H1 (cell line): Measurements from ENCODE around the gene ITGA8. TPM values are rescaled to one million over a fixed set of nuclear protein-coding genes. Genes with fewer than 3 reads are reported as not detected.

Source experiments
- CTCF ChIA-PET: fragments of 300-600 bp; sonication (Branson Sonifier 250); formaldehyde crosslinking; loops from one replicate; lab custom pipeline; 2021; ENCODE audit not compliant: partially characterized antibody; lab: Charles Lee
- POLR2A ChIA-PET: fragments of 300-600 bp; sonication (Branson Sonifier 250); formaldehyde crosslinking; loops from one replicate; lab custom pipeline; 2021; ENCODE audit warnings: inconsistent platforms; ENCODE audit not compliant: partially characterized antibody; lab: Charles Lee
- DNase-seq, 2 experiments: peaks; one replicate each; pipeline versions ENCODE4 v3.0.0 to v3.0.0-alpha.2; 2010 to 2022; ENCODE audit warnings: low spot score in 2 of 2, low read depth in 1 of 2, mixed read lengths in 1 of 2
- FAIRE-seq: peaks from 2 replicates; lab custom pipeline; 2011; peaks lifted over from hg19 to GRCh38; lab: Jason Lieb, UNC
- H2AFZ ChIP-seq: 2 replicates; pipeline ENCODE4 v1.8.1; 2012; ENCODE audit warnings: low read length, inconsistent platforms
- H2AK5ac ChIP-seq: 2 replicates; pipeline ENCODE4 v1.6.1; 2013; ENCODE audit warnings: low read depth, low read length
- H2BK120ac ChIP-seq: replicated peaks from 2 replicates; pipeline ENCODE3; 2013; ENCODE audit warnings: low read depth, low read length, inconsistent platforms
- H2BK12ac ChIP-seq: 2 replicates; pipeline ENCODE4 v1.6.1; 2013; ENCODE audit warnings: low read depth, low read length
- H2BK15ac ChIP-seq: 2 replicates; pipeline ENCODE4 v1.6.1; 2013; ENCODE audit warnings: low read length
- H2BK20ac ChIP-seq: 2 replicates; pipeline ENCODE4 v1.6.1; 2013; ENCODE audit warnings: low read length
- H2BK5ac ChIP-seq: 2 replicates; pipeline ENCODE4 v1.6.1; 2013; ENCODE audit warnings: low read depth, low read length
- H3K14ac ChIP-seq: 2 replicates; pipeline ENCODE4 v1.6.1; 2013; ENCODE audit warnings: inconsistent platforms; ENCODE audit not compliant: insufficient read length
- H3K18ac ChIP-seq: 2 replicates; pipeline ENCODE4 v1.6.1; 2013; ENCODE audit warnings: low read length; ENCODE audit errors: extremely low read depth
- H3K23ac ChIP-seq: 2 replicates; pipeline ENCODE4 v1.6.1; 2013; ENCODE audit warnings: inconsistent platforms; ENCODE audit not compliant: insufficient read length
- H3K23me2 ChIP-seq: 2 replicates; pipeline ENCODE4 v1.6.1; 2013; ENCODE audit warnings: low read depth, low read length
- H3K27ac ChIP-seq: 2 replicates; pipeline ENCODE4 v1.6.1; 2011; ENCODE audit warnings: low read depth, low read length, inconsistent platforms
- H3K27me3 ChIP-seq, 4 experiments: replicated peaks in 1 of 4; 1 replicate in 1 of 4; 2 replicates in 3 of 4; pipeline versions ENCODE4 v1.6.1 to v1.8.1; 2011 to 2013; ENCODE audit warnings: low read length in 3 of 4, mild to moderate bottlenecking in 3 of 4, inconsistent platforms in 2 of 4, mixed read lengths in 2 of 4, moderate library complexity in 1 of 4; ENCODE audit not compliant: control insufficient read depth in 3 of 4, insufficient read depth in 3 of 4; ENCODE audit errors: extremely low read depth in 1 of 4
- H3K36me3 ChIP-seq, 4 experiments: 2 replicates each; pipeline versions ENCODE4 v1.6.1 to v1.8.1; 2011 to 2013; ENCODE audit warnings: mild to moderate bottlenecking in 4 of 4, low read length in 3 of 4, moderate library complexity in 2 of 4, control low read depth in 1 of 4, inconsistent platforms in 1 of 4; ENCODE audit not compliant: insufficient read depth in 4 of 4, control insufficient read depth in 2 of 4
- H3K4ac ChIP-seq: replicated peaks from 2 replicates; pipeline ENCODE3; 2013; ENCODE audit warnings: low read length, low read depth, mixed read lengths, inconsistent platforms; ENCODE audit not compliant: insufficient read length
- H3K4me1 ChIP-seq, 4 experiments: replicated peaks in 1 of 4; 1 replicate in 1 of 4; 2 replicates in 3 of 4; pipeline versions ENCODE4 v1.6.1 to v1.8.1; 2011 to 2013; ENCODE audit warnings: low read length in 3 of 4, inconsistent platforms in 2 of 4, mixed read lengths in 1 of 4; ENCODE audit not compliant: insufficient read depth in 4 of 4, control insufficient read depth in 3 of 4
- H3K4me2 ChIP-seq, 2 experiments: 2 replicates each; pipeline versions ENCODE4 v1.6.1 to v1.8.1; 2011 to 2013; ENCODE audit warnings: low read depth in 2 of 2, low read length in 2 of 2, control low read depth in 1 of 2, inconsistent platforms in 1 of 2, mild to moderate bottlenecking in 1 of 2; ENCODE audit not compliant: insufficient read depth in 1 of 2
- H3K4me3 ChIP-seq, 4 experiments: fragments of 200-600, 300-600 bp in 1 of 4; sonication (generic), shearing (Covaris generic), sonication (Bioruptor Twin) in 1 of 4; 2 replicates each; pipeline versions ENCODE4 v1.5.1 to v1.8.1; 2011 to 2016; ENCODE audit warnings: low read length in 4 of 4, low read depth in 3 of 4, control low read depth in 2 of 4, inconsistent platforms in 2 of 4, mild to moderate bottlenecking in 2 of 4, mixed read lengths in 1 of 4, moderate library complexity in 1 of 4; ENCODE audit not compliant: insufficient read depth in 2 of 4; ENCODE audit errors: extremely low read depth in 1 of 4
- H3K56ac ChIP-seq: replicated peaks from 2 replicates; pipeline ENCODE3; 2013; ENCODE audit warnings: low read depth, mild to moderate bottlenecking, mixed read lengths, low read length, inconsistent platforms; ENCODE audit not compliant: insufficient read length
- H3K79me1 ChIP-seq: 2 replicates; pipeline ENCODE4 v1.6.1; 2013; ENCODE audit warnings: low read depth, low read length, control low read depth
- H3K79me2 ChIP-seq, 2 experiments: 2 replicates each; pipeline versions ENCODE4 v1.6.1 to v1.8.1; 2012 to 2013; ENCODE audit warnings: low read length in 2 of 2, mild to moderate bottlenecking in 2 of 2, inconsistent platforms in 1 of 2; ENCODE audit not compliant: insufficient read depth in 2 of 2, control insufficient read depth in 1 of 2
- H3K9ac ChIP-seq, 4 experiments: replicated peaks in 1 of 4; 1 replicate in 1 of 4; 2 replicates in 3 of 4; pipeline versions ENCODE4 v1.6.1 to v1.8.1; 2011 to 2013; ENCODE audit warnings: low read depth in 3 of 4, low read length in 3 of 4, control low read depth in 2 of 4, mild to moderate bottlenecking in 2 of 4, moderate library complexity in 2 of 4, inconsistent platforms in 1 of 4; ENCODE audit errors: extremely low read depth in 1 of 4
- H3K9me3 ChIP-seq, 2 experiments: 2 replicates each; pipeline versions ENCODE4 v1.6.1 to v1.8.1; 2012 to 2013; ENCODE audit warnings: mild to moderate bottlenecking in 2 of 2, moderate library complexity in 2 of 2, control low read depth in 1 of 2, inconsistent platforms in 1 of 2, low read depth in 1 of 2, low read length in 1 of 2, mixed read lengths in 1 of 2; ENCODE audit not compliant: insufficient read depth in 2 of 2
- H4K20me1 ChIP-seq, 2 experiments: replicated peaks in 1 of 2; 2 replicates each; pipeline versions ENCODE3 to v1.8.1; 2011 to 2013; ENCODE audit warnings: inconsistent platforms in 2 of 2, low read length in 2 of 2, mild to moderate bottlenecking in 1 of 2; ENCODE audit not compliant: insufficient read depth in 2 of 2, control insufficient read depth in 1 of 2
- H4K5ac ChIP-seq: 2 replicates; pipeline ENCODE4 v1.6.1; 2013; ENCODE audit warnings: low read length, low read depth, mixed read lengths, inconsistent platforms; ENCODE audit not compliant: insufficient read length
- H4K8ac ChIP-seq: 2 replicates; pipeline ENCODE4 v1.8.0; 2013; ENCODE audit warnings: mild to moderate bottlenecking, moderate library complexity, low read length, inconsistent platforms; ENCODE audit not compliant: insufficient read depth; ENCODE audit errors: extremely low read depth
- H4K91ac ChIP-seq: replicated peaks from 2 replicates; pipeline ENCODE3; 2013; ENCODE audit warnings: low read length, mixed read lengths, inconsistent platforms; ENCODE audit not compliant: insufficient read length
- CBX5 ChIP-seq: fragments of 300-800, 300-1000 bp; sonication (generic); IDR thresholded peaks from 2 replicates; pipeline ENCODE4 v1.7.1; 2016; ENCODE audit warnings: antibody characterized with exemption, low read length, low read depth
- FOSL1 ChIP-seq: IDR thresholded peaks from 2 replicates; pipeline ENCODE4 v1.6.1; 2011; ENCODE audit warnings: mild to moderate bottlenecking, low read depth, low read length, moderate library complexity; ENCODE audit not compliant: insufficient read depth
- JUN ChIP-seq: IDR thresholded peaks from 2 replicates; pipeline ENCODE4 v1.6.1; 2011; ENCODE audit warnings: low read depth, mild to moderate bottlenecking, improper control_type of control experiment, low read length
- MAFK ChIP-seq: IDR thresholded peaks from 2 replicates; pipeline ENCODE4 v1.6.1; 2012; ENCODE audit warnings: low read depth, mild to moderate bottlenecking, improper control_type of control experiment, low read length
- NRF1 ChIP-seq: IDR thresholded peaks from 2 replicates; pipeline ENCODE4 v1.6.1; 2011; ENCODE audit warnings: mild to moderate bottlenecking, low read depth, low read length, improper control_type of control experiment
- WGBS, 2 experiments: shearing (Covaris generic) in 1 of 2; methylation state at CpG; one replicate each; pipeline versions ENCODE4 v1.1.6 to v1.1.7; 2013 to 2015; ENCODE audit warnings: low lambda C conversion rate in 2 of 2, mixed read lengths in 2 of 2, inconsistent platforms in 1 of 2, low coverage in 1 of 2, missing lambda C conversion rate in 1 of 2; ENCODE audit not compliant: insufficient replicate concordance in 2 of 2, insufficient coverage in 1 of 2, insufficient read length in 1 of 2; ENCODE audit errors: extremely low coverage in 1 of 2, missing lambda C conversion rate in 1 of 2; 5-methylcytosine and 5-hydroxymethylcytosine counted together
- polyA plus RNA-seq, 7 experiments: library from polyadenylated mRNA; depleted of rRNA in 3 of 7; stranded (reverse) in 5 of 7; unstranded in 2 of 7; fragments of >200 nt in 5 of 7; fragments of 200-250 nt in 2 of 7; gene quantifications; 1 replicate in 5 of 7; 2 replicates in 1 of 7; 4 replicates in 1 of 7; pipeline versions ENCODE4 v1.2.1 to v1.2.3, GENCODE V29; 2011 to 2013; ENCODE audit warnings: missing spikeins in 2 of 7, mixed read lengths in 2 of 7
- total RNA-seq: library from RNA; stranded (reverse); fragmentation: NEBNext Ultra II Directional; extraction: Animal tissue kit (Norgen Biotek cat#: 25700); gene quantifications from 2 replicates; pipeline ENCODE4 v1.2.1, GENCODE V29; 2021
- TF ChIP-seq, protein P1 (sequence below): IDR thresholded peaks from 2 replicates; pipeline ENCODE4 v1.6.1; 2011; ENCODE audit warnings: low read depth, mild to moderate bottlenecking, low read length; ENCODE audit not compliant: insufficient read depth

Gene ITGA8
- total and polyA plus RNA-seq, 2 of the 8 experiments (the other 6 are each of a cell fraction or from before 2014, with no cell fraction given) = not detected

DNA sequence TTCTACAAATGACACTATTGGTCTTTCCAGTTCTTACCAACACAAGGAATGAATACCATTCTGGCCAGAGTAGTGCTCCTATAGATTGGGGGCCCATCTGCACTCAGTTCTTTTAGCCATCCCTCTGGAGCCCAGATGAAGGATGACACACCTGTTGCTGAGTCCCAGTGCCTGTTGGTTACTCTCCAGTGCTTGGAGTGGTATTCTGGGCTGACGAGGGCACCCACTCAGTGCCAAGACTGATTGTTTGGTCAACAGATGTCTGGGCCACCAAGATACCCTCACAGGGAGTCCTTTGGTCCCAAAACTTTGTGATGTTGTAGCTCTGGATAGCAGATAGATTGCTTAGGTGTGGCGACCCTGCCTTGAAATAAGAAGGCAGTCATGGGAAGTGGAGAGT lies 23.7 kb upstream of the ITGA8 start:
- Histone ChIP-seq H3K23ac (no peak overlapping the region), H2BK20ac (no peak overlapping the region), H3K79me1 (no peaks in the 10 kb centered on the region), H3K27me3 (no peaks in the 10 kb centered on the region), H2BK12ac (no peak overlapping the region), H3K4ac (no peak overlapping the region), H4K5ac (no peak overlapping the region), H3K23me2 (no peaks in the 10 kb centered on the region), H2BK120ac (no peak overlapping the region), H3K4me3 (no peak overlapping the region), H2AK5ac (no peak overlapping the region), H4K91ac (no peak overlapping the region), H2AFZ (no peak overlapping the region), H2BK5ac (no peak overlapping the region), H3K56ac (no peak overlapping the region), H3K4me2 (no peak overlapping the region), H3K79me2 (no peaks in the 10 kb centered on the region), H4K20me1 (no peaks in the 10 kb centered on the region), H3K36me3 (no peaks in the 10 kb centered on the region), H3K9ac (no peak overlapping the region), H3K9me3 (no peaks in the 10 kb centered on the region), H4K8ac (no peak overlapping the region), H3K18ac (no peak overlapping the region), H3K27ac (no peak overlapping the region), H3K4me1 (no peaks in the 10 kb centered on the region), H2BK15ac (no peak overlapping the region), H3K14ac (no peak overlapping the region)
- 88% methylated on average over 2 of the region's 2 CpGs; no CpG with 5 or more reads in 1 of the 2 experiments for WGBS, 2 experiments
- ChIA-PET CTCF (interaction anchor here (0.6 to 1.8 kb wide), 4 partner anchors 24 to 315 kb away, joined by 3 to 8 read pairs (median 6); partner anchors contain the start of gene ITGA8), POLR2A (no interaction called here)
- FAIRE-seq (no peak), DNase-seq (no peak)
- TF ChIP-seq JUN (no peak), MAFK (no peak), NRF1 (no peak), CBX5 (no peak), FOSL1 (no peak)
- TF ChIP-seq, protein P1, sequence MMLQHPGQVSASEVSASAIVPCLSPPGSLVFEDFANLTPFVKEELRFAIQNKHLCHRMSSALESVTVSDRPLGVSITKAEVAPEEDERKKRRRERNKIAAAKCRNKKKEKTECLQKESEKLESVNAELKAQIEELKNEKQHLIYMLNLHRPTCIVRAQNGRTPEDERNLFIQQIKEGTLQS = no peak
